Stomach (tissue), 4 donors: ENCODE results near the gene LUM.

Experiments
- CTCF ChIP-seq, 7 experiments: fragments of 450-650 bp in 4 of 7; fragments of 200-600 bp in 3 of 7; sonication (generic) in 3 of 7; IDR thresholded peaks; one replicate each; pipeline ENCODE4 v1.5.1; 2016 to 2019; ENCODE audit warnings: antibody characterized with exemption in 7 of 7, control low read depth in 2 of 7, mild to moderate bottlenecking in 1 of 7
- EP300 ChIP-seq: sonication (generic); formaldehyde crosslinking; IDR thresholded peaks from one replicate; pipeline ENCODE4 v1.6.1; 2017; ENCODE audit warnings: antibody characterized with exemption
- POLR2A ChIP-seq, 4 donors: fragments of 450-650 bp; IDR thresholded peaks; one replicate each; pipeline ENCODE4 v1.6.1; 2016; ENCODE audit warnings: antibody characterized with exemption in 4 of 4, control low read depth in 2 of 4, mild to moderate bottlenecking in 1 of 4, moderate library complexity in 1 of 4
- POLR2AphosphoS5 ChIP-seq, 3 donors: sonication (generic); formaldehyde crosslinking; IDR thresholded peaks; one replicate each; pipeline ENCODE4 v1.6.1; 2016; ENCODE audit warnings: antibody characterized with exemption in 3 of 3

- TF ChIP-seq CTCF (IDR thresholded peaks at IDR 0.05) (no peak), POLR2A (IDR thresholded peaks at IDR 0.05) (no peak), EP300 (no peak), POLR2AphosphoS5 (IDR thresholded peaks at IDR 0.05) (no peak)
These were observed 7.7 kb downstream of the LUM start for GRCh38 chr12:91103624-91104023.
